HL-60 (cell line): ENCODE measurements around the gene PDIA4.

Experiments
- DNase-seq, 2 experiments: peaks; one replicate each; pipeline ENCODE4 v3.0.0-alpha.2; 2010 to 2020; ENCODE audit warnings: low read depth in 1 of 2, low spot score in 1 of 2
- H3K27ac ChIP-seq: fragments of 250-450 bp; sonication (Bioruptor Pico); replicated peaks from 2 replicates; pipeline ENCODE4 v1.5.1; 2020; ENCODE audit warnings: mild to moderate bottlenecking, moderate library complexity
- H3K27me3 ChIP-seq: fragments of 250-450 bp; sonication (Bioruptor Pico); 2 replicates; pipeline ENCODE4 v1.5.1; 2021; ENCODE audit warnings: mild to moderate bottlenecking, moderate library complexity; ENCODE audit not compliant: insufficient read depth, poor library complexity, severe bottlenecking
- H3K4me3 ChIP-seq: replicated peaks from 2 replicates; pipeline ENCODE4 v1.5.1; 2011; ENCODE audit warnings: mild to moderate bottlenecking, control low read depth, low read length; ENCODE audit not compliant: insufficient read depth
- GABPA ChIP-seq: IDR thresholded peaks from 2 replicates; pipeline ENCODE4 v1.6.1; 2012; ENCODE audit warnings: low read depth
- POLR2AphosphoS5 ChIP-seq: IDR thresholded peaks from 2 replicates; pipeline ENCODE4 v1.6.1; 2012; ENCODE audit warnings: low read depth
- REST ChIP-seq: IDR thresholded peaks from 2 replicates; pipeline ENCODE4 v1.6.1; 2012; ENCODE audit warnings: low read depth; ENCODE audit not compliant: insufficient replicate concordance
- SPI1 ChIP-seq: IDR thresholded peaks from 2 replicates; pipeline ENCODE4 v1.6.1; 2012; ENCODE audit warnings: low read depth, mild to moderate bottlenecking, borderline replicate concordance
- TF ChIP-seq, protein P1 (sequence below): IDR thresholded peaks from one replicate; pipeline ENCODE4 v1.5.1; 2011; ENCODE audit warnings: low read length, control low read depth, inconsistent platforms; ENCODE audit not compliant: insufficient read depth

Gene PDIA4

DNA sequence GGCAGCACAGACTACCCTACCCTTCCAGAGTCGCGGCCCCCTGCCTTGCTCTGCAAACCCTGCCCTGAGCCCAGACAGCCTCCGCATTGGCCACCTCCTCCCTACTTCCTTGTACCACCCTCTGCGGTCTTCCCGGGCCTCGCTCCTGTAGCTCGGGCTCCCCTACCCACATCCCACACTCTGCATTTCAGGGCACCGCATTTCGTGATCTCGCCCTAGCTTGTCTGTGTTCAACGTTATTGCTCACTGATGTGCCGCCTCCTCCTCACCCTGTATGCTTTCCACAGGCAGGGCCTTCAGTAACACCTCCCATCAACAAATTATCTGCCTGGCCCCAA is 6.6 kb downstream of the PDIA4 start:
- Histone ChIP-seq H3K27me3 (no peaks in the 10 kb centered on the region), H3K27ac (no peak overlapping the region), H3K4me3 (no peak overlapping the region)
- DNase-seq = no peak
- no peak for TF ChIP-seq REST
- TF ChIP-seq, protein P1, sequence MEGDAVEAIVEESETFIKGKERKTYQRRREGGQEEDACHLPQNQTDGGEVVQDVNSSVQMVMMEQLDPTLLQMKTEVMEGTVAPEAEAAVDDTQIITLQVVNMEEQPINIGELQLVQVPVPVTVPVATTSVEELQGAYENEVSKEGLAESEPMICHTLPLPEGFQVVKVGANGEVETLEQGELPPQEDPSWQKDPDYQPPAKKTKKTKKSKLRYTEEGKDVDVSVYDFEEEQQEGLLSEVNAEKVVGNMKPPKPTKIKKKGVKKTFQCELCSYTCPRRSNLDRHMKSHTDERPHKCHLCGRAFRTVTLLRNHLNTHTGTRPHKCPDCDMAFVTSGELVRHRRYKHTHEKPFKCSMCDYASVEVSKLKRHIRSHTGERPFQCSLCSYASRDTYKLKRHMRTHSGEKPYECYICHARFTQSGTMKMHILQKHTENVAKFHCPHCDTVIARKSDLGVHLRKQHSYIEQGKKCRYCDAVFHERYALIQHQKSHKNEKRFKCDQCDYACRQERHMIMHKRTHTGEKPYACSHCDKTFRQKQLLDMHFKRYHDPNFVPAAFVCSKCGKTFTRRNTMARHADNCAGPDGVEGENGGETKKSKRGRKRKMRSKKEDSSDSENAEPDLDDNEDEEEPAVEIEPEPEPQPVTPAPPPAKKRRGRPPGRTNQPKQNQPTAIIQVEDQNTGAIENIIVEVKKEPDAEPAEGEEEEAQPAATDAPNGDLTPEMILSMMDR = no peak
- TF ChIP-seq POLR2AphosphoS5 = no peak
- TF ChIP-seq GABPA = no peak
- TF ChIP-seq SPI1 = no peak

GRCh38 chr7:149020483-149020882 is 7.8 kb downstream of the PDIA4 start:
- DNase-seq = no peak
- Histone ChIP-seq H3K4me3 (no peak overlapping the region), H3K27ac (no peak overlapping the region), H3K27me3 (no peaks in the 10 kb centered on the region)
- TF ChIP-seq SPI1 (no peak), POLR2AphosphoS5 (no peak), REST (no peak), GABPA (no peak)
- TF ChIP-seq, protein P1 = no peak

GRCh38 chr7:149016876-149017275 is 11.4 kb downstream of the PDIA4 start:
- Histone ChIP-seq H3K27ac (no peak overlapping the region), H3K4me3 (no peak overlapping the region), H3K27me3 (no peaks in the 10 kb centered on the region)
- no peak for DNase-seq
- TF ChIP-seq SPI1 = no peak
- TF ChIP-seq POLR2AphosphoS5 = no peak
- no peak for TF ChIP-seq REST
- TF ChIP-seq, protein P1 = no peak
- TF ChIP-seq GABPA = no peak
